Measurements from ENCODE around the gene LRRC4B. TPM values are rescaled to one million over a fixed set of nuclear protein-coding genes. Genes with fewer than 3 reads are reported as not detected.

The LRRC4B gene
- total RNA-seq, 1 donor from 2014 or later: not detected

- H3K4me1 Mint-ChIP-seq (ENCODE audit: low read depth, unreplicated experiment): no peaks in the 10 kb centered on the region
- H3K36me3 Mint-ChIP-seq (ENCODE audit: low read depth, unreplicated experiment): no peaks in the 10 kb centered on the region
- no peak overlapping the region for H2AFZ ChIP-seq (ENCODE audit: low read depth, low read length)
- H3K79me2 ChIP-seq (ENCODE audit: insufficient read depth, low read length): no peaks in the 10 kb centered on the region
- H3K4me3 ChIP-seq (ENCODE audit: insufficient read depth, low read depth, low read length): no peak overlapping the region
- peaks cover 5% of the 10 kb centered on the region for H3K27me3 ChIP-seq (ENCODE audit: insufficient read depth, low read length)
- no peak overlapping the region for H3K9ac ChIP-seq (ENCODE audit: low read length)
- H3K27ac ChIP-seq (ENCODE audit: low read depth, low read length): no peak overlapping the region
- TF ChIP-seq EZH2 (IDR thresholded peaks at IDR 0.05; ENCODE audit: insufficient read depth, low read length) (no peak), CTCF (IDR thresholded peaks at IDR 0.05; ENCODE audit: insufficient read depth, low read depth, low read length) (no peak)
- H3K4me1 ChIP-seq (ENCODE audit: insufficient read depth, low read length): no peaks in the 10 kb centered on the region
- no peaks in the 10 kb centered on the region for H3K9me3 ChIP-seq (ENCODE audit: insufficient read depth, low read depth, low read length)
- no peaks in the 10 kb centered on the region for H4K20me1 ChIP-seq (ENCODE audit: insufficient read depth, low read length)
- FAIRE-seq (no peak), DNase-seq (ENCODE audit: low read depth) (no peak)
- no peak overlapping the region for H3K4me2 ChIP-seq (ENCODE audit: low read length)
- no peaks in the 10 kb centered on the region for H3K9me3 Mint-ChIP-seq (ENCODE audit: unreplicated experiment)
- no peaks in the 10 kb centered on the region for H3K36me3 ChIP-seq (ENCODE audit: insufficient read depth, low read length)
- H3K27ac Mint-ChIP-seq (ENCODE audit: unreplicated experiment): no peak overlapping the region
- no peaks in the 10 kb centered on the region for H3K27me3 Mint-ChIP-seq (ENCODE audit: low read depth, unreplicated experiment)
- no peak overlapping the region for H3K4me3 Mint-ChIP-seq (ENCODE audit: unreplicated experiment)
These were observed 778 bp upstream of the LRRC4B start for GRCh38 chr19:50568728-50569698.

GRCh38 chr19:50567052-50567841 lies 988 bp downstream of the LRRC4B start:
- H3K27ac ChIP-seq (ENCODE audit: low read depth, low read length): no peak overlapping the region
- no peaks in the 10 kb centered on the region for H3K79me2 ChIP-seq (ENCODE audit: insufficient read depth, low read length)
- H3K9me3 ChIP-seq (ENCODE audit: insufficient read depth, low read depth, low read length): no peaks in the 10 kb centered on the region
- H3K4me3 ChIP-seq (ENCODE audit: insufficient read depth, low read depth, low read length): no peak overlapping the region
- no peak overlapping the region for H3K4me2 ChIP-seq (ENCODE audit: low read length)
- FAIRE-seq: no peak
- H3K27me3 Mint-ChIP-seq (ENCODE audit: low read depth, unreplicated experiment): no peaks in the 10 kb centered on the region
- H3K9ac ChIP-seq (ENCODE audit: low read length): no peak overlapping the region
- H4K20me1 ChIP-seq (ENCODE audit: insufficient read depth, low read length): no peaks in the 10 kb centered on the region
- no peaks in the 10 kb centered on the region for H3K4me1 Mint-ChIP-seq (ENCODE audit: low read depth, unreplicated experiment)
- H3K27ac Mint-ChIP-seq (ENCODE audit: unreplicated experiment): no peak overlapping the region
- H3K36me3 ChIP-seq (ENCODE audit: insufficient read depth, low read length): no peaks in the 10 kb centered on the region
- no peak for DNase-seq (ENCODE audit: low read depth)
- H3K27me3 ChIP-seq (ENCODE audit: insufficient read depth, low read length): peaks cover 5% of the 10 kb centered on the region
- no peak overlapping the region for H2AFZ ChIP-seq (ENCODE audit: low read depth, low read length)
- no peaks in the 10 kb centered on the region for H3K36me3 Mint-ChIP-seq (ENCODE audit: low read depth, unreplicated experiment)
- H3K4me1 ChIP-seq (ENCODE audit: insufficient read depth, low read length): no peaks in the 10 kb centered on the region
- no peaks in the 10 kb centered on the region for H3K9me3 Mint-ChIP-seq (ENCODE audit: unreplicated experiment)
- TF ChIP-seq CTCF (IDR thresholded peaks at IDR 0.05; ENCODE audit: insufficient read depth, low read depth, low read length) (no peak), EZH2 (IDR thresholded peaks at IDR 0.05; ENCODE audit: insufficient read depth, low read length) (peak; percentile 21)
- H3K4me3 Mint-ChIP-seq (ENCODE audit: unreplicated experiment): no peak overlapping the region

Data from astrocyte (in vitro differentiated cells and primary cell).